Measurements from ENCODE around the gene MBNL3.

MBNL3 gene

DNA sequence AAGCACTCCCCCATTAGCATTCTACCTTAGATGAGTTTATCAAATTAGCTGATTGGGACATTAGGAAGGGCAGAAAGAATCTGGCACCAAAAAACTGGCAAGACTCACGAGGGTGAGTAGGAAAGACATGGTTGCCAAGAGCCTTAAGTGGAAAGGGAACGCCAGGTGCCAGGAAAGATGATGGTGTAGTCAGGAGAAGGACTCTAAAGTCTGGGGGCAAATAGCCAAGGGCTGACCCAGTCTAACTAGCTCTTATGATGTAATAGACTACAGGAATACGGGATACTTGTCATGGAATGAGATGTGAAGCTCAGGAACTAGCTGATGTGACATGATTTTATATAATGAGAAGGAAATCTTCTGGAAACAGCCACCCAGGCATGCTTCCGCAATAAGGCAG, 94.8 kb downstream of the MBNL3 start:
- no peaks in the 10 kb centered on the region for H3K36me3 ChIP-seq (ENCODE audit: insufficient read depth, low read length)
- no peaks in the 10 kb centered on the region for H3K27me3 ChIP-seq (ENCODE audit: control insufficient read depth in 1 of 2, insufficient read depth in 2 of 2, low read length in 2 of 2)

DNA sequence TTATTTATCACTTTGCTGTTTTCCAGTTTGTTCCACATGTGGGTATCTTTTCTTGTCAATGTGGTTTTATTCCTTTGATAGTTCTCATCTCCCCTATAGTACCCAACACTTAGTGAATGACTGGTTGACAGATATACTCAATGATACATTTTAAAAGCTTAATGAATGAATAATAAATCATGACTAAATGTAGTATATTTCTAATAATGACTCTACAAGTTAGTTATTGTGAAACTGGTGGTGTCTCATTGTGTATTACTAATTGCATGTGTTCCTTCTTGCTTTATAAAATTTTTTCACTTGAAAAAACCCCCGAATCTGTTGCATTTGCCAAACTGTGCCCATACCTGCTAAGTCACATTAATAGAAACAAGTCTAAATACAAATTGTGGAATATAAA, 95.4 kb downstream of the MBNL3 start:
- Histone ChIP-seq H3K27me3 (ENCODE audit: control insufficient read depth in 1 of 2, insufficient read depth in 2 of 2, low read length in 2 of 2) (no peaks in the 10 kb centered on the region), H3K27ac (ENCODE audit: low read depth, low read length) (no peak overlapping the region), H3K4me1 (ENCODE audit: insufficient read depth, low read length) (no peaks in the 10 kb centered on the region), H3K36me3 (ENCODE audit: insufficient read depth, low read length) (no peaks in the 10 kb centered on the region), H3K4me3 (ENCODE audit: low read depth in 1 of 2, low read length in 2 of 2) (no peak overlapping the region), H3K9ac (ENCODE audit: low read length) (no peak overlapping the region), H3K9me3 (ENCODE audit: low read length) (no peaks in the 10 kb centered on the region)

More for the DNA sequence above, 94.8 kb downstream of the MBNL3 start:
- no peak overlapping the region for H3K9ac ChIP-seq (ENCODE audit: low read length)
- H3K9me3 ChIP-seq (ENCODE audit: low read length) = no peaks in the 10 kb centered on the region
- no peak overlapping the region for H3K4me3 ChIP-seq (ENCODE audit: low read depth in 1 of 2, low read length in 2 of 2)
- no peaks in the 10 kb centered on the region for H3K4me1 ChIP-seq (ENCODE audit: insufficient read depth, low read length)
- no peak overlapping the region for H3K27ac ChIP-seq (ENCODE audit: low read depth, low read length)

DNA sequence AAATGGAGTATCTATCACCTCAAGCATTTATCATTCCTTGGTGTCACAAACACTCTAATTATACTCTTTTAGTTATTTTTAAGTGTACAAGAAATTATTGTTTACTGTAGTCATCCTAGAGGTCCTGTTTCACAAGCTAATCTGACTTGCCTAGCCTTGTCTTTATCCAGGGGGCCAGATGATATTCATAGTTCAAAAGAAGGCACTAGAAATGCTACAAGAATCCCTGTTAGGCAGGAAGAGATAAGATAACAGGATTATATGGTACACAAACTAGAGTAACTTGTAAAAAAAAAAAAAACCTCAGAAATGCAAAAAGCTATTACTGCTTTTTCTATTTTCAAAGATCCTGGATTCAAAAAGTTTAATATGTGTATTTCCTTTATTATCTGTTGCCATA, 95.8 kb downstream of the MBNL3 start:
- Histone ChIP-seq H3K36me3 (ENCODE audit: insufficient read depth, low read length) (no peaks in the 10 kb centered on the region), H3K27me3 (ENCODE audit: control insufficient read depth in 1 of 2, insufficient read depth in 2 of 2, low read length in 2 of 2) (no peaks in the 10 kb centered on the region), H3K9ac (ENCODE audit: low read length) (no peak overlapping the region), H3K27ac (ENCODE audit: low read depth, low read length) (no peak overlapping the region), H3K9me3 (ENCODE audit: low read length) (no peaks in the 10 kb centered on the region), H3K4me1 (ENCODE audit: insufficient read depth, low read length) (no peaks in the 10 kb centered on the region), H3K4me3 (ENCODE audit: low read depth in 1 of 2, low read length in 2 of 2) (no peak overlapping the region)

DNA sequence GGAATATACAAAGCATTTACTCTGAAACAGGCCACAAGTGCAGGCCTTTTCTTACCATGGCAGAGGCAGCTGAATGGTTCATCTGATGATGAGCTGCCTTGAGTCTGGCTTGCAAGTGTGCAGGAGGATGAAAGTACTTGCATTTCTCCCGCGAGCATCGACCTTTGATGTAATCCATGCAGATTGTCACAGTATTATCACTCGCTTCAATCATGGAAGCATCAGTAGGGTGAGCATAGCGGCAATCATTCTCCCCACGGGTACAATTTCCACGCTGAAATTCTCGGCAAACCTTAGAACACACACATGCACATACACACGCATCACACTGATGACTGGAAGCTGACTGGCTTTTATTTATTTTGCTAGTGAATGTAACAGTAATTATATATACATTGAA, 98.0 kb downstream of the MBNL3 start:
- no peak overlapping the region for H3K27ac ChIP-seq (ENCODE audit: low read depth, low read length)
- H3K4me1 ChIP-seq (ENCODE audit: insufficient read depth, low read length) = no peaks in the 10 kb centered on the region
- H3K9ac ChIP-seq (ENCODE audit: low read length) = no peak overlapping the region
- no peaks in the 10 kb centered on the region for H3K36me3 ChIP-seq (ENCODE audit: insufficient read depth, low read length)
- no peaks in the 10 kb centered on the region for H3K9me3 ChIP-seq (ENCODE audit: low read length)
- no peak overlapping the region for H3K4me3 ChIP-seq (ENCODE audit: low read depth in 1 of 2, low read length in 2 of 2)
- no peaks in the 10 kb centered on the region for H3K27me3 ChIP-seq (ENCODE audit: control insufficient read depth in 1 of 2, insufficient read depth in 2 of 2, low read length in 2 of 2)

GRCh38 chrX:132389480-132389879, 99.4 kb downstream of the MBNL3 start:
- H3K4me3 ChIP-seq (ENCODE audit: low read depth in 1 of 2, low read length in 2 of 2) = no peak overlapping the region
- no peaks in the 10 kb centered on the region for H3K27me3 ChIP-seq (ENCODE audit: control insufficient read depth in 1 of 2, insufficient read depth in 2 of 2, low read length in 2 of 2)
- no peak overlapping the region for H3K9ac ChIP-seq (ENCODE audit: low read length)
- H3K27ac ChIP-seq (ENCODE audit: low read depth, low read length) = no peak overlapping the region
- H3K9me3 ChIP-seq (ENCODE audit: low read length) = no peaks in the 10 kb centered on the region
- no peaks in the 10 kb centered on the region for H3K4me1 ChIP-seq (ENCODE audit: insufficient read depth, low read length)
- no peaks in the 10 kb centered on the region for H3K36me3 ChIP-seq (ENCODE audit: insufficient read depth, low read length)

DNA sequence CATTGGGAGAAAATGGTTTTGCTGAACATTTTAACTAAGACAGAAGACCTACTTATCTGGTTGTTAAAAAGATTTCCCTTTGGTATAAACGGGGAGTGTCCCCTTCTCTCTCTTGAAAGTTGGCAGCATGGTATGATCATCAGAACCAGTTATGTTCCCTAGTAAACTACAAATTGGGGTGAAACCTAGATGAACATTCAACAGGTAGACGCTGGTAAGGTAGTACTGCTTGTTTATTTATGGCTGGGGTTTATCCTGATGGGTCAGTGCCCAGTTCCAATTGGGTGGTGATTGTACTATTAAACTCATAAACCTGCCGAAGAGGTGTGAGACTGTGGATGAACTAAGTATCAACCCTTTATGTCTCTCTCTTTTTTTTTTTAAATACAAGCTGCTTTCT, 100.5 kb downstream of the MBNL3 start:
- no peak overlapping the region for H3K9ac ChIP-seq (ENCODE audit: low read length)
- no peaks in the 10 kb centered on the region for H3K27me3 ChIP-seq (ENCODE audit: control insufficient read depth in 1 of 2, insufficient read depth in 2 of 2, low read length in 2 of 2)
- H3K4me1 ChIP-seq (ENCODE audit: insufficient read depth, low read length) = no peaks in the 10 kb centered on the region
- H3K27ac ChIP-seq (ENCODE audit: low read depth, low read length) = no peak overlapping the region
- no peak overlapping the region for H3K4me3 ChIP-seq (ENCODE audit: low read depth in 1 of 2, low read length in 2 of 2)
- H3K9me3 ChIP-seq (ENCODE audit: low read length) = no peaks in the 10 kb centered on the region
- H3K36me3 ChIP-seq (ENCODE audit: insufficient read depth, low read length) = no peaks in the 10 kb centered on the region

- peaks cover 0 to 4% of the 10 kb centered on the region in 2 donors for H3K27me3 ChIP-seq (ENCODE audit: control insufficient read depth in 1 of 2, insufficient read depth in 2 of 2, low read length in 2 of 2)
- H3K27ac ChIP-seq (ENCODE audit: low read depth, low read length) = no peak overlapping the region
- no peaks in the 10 kb centered on the region for H3K9me3 ChIP-seq (ENCODE audit: low read length)
- H3K36me3 ChIP-seq (ENCODE audit: insufficient read depth, low read length) = no peaks in the 10 kb centered on the region
- no peaks in the 10 kb centered on the region for H3K4me1 ChIP-seq (ENCODE audit: insufficient read depth, low read length)
- H3K9ac ChIP-seq (ENCODE audit: low read length) = no peak overlapping the region
- no peak overlapping the region for H3K4me3 ChIP-seq (ENCODE audit: low read depth in 1 of 2, low read length in 2 of 2)
Observed at GRCh38 chrX:132384301-132384700, 104.5 kb downstream of the MBNL3 start.

GRCh38 chrX:132382068-132382467, 106.8 kb downstream of the MBNL3 start:
- Histone ChIP-seq H3K9ac (ENCODE audit: low read length) (no peak overlapping the region), H3K4me3 (ENCODE audit: low read depth in 1 of 2, low read length in 2 of 2) (no peak overlapping the region), H3K27ac (ENCODE audit: low read depth, low read length) (no peak overlapping the region), H3K27me3 (ENCODE audit: control insufficient read depth in 1 of 2, insufficient read depth in 2 of 2, low read length in 2 of 2) (peaks cover 0 to 4% of the 10 kb centered on the region in 2 donors), H3K9me3 (ENCODE audit: low read length) (no peaks in the 10 kb centered on the region), H3K4me1 (ENCODE audit: insufficient read depth, low read length) (no peaks in the 10 kb centered on the region), H3K36me3 (ENCODE audit: insufficient read depth, low read length) (no peaks in the 10 kb centered on the region)

DNA sequence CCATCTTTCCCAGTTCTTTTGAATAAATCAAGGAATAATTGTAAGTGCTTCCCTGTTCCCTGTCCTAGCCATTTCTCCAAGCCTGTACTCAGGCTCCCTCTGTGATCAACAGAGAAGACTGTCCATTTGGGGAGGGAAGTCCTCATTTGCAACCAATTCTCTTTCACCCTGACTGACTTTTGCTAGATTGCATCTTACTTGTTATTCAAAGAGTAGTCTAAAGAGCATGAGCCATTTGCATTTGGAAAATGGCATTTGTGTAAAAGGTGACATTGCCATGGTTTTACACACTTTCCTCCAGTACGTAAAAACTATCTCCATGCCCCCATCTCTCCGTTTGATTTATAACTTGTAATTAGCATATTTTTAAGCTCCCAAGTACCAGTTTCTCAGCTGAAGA, 110.6 kb downstream of the MBNL3 start:
- Histone ChIP-seq H3K27ac (ENCODE audit: low read depth, low read length) (no peak overlapping the region), H3K36me3 (ENCODE audit: insufficient read depth, low read length) (no peaks in the 10 kb centered on the region), H3K9me3 (ENCODE audit: low read length) (no peaks in the 10 kb centered on the region), H3K27me3 (ENCODE audit: control insufficient read depth in 1 of 2, insufficient read depth in 2 of 2, low read length in 2 of 2) (peaks cover 0 to 4% of the 10 kb centered on the region in 2 donors), H3K4me1 (ENCODE audit: insufficient read depth, low read length) (no peaks in the 10 kb centered on the region), H3K9ac (ENCODE audit: low read length) (no peak overlapping the region), H3K4me3 (ENCODE audit: low read depth in 1 of 2, low read length in 2 of 2) (no peak overlapping the region)

GRCh38 chrX:132375941-132376340, 112.9 kb downstream of the MBNL3 start:
- Histone ChIP-seq H3K9ac (ENCODE audit: low read length) (no peak overlapping the region), H3K36me3 (ENCODE audit: insufficient read depth, low read length) (no peaks in the 10 kb centered on the region), H3K27me3 (ENCODE audit: control insufficient read depth in 1 of 2, insufficient read depth in 2 of 2, low read length in 2 of 2) (no peaks in the 10 kb centered on the region), H3K4me1 (ENCODE audit: insufficient read depth, low read length) (no peaks in the 10 kb centered on the region), H3K9me3 (ENCODE audit: low read length) (no peaks in the 10 kb centered on the region), H3K4me3 (ENCODE audit: low read depth in 1 of 2, low read length in 2 of 2) (no peak overlapping the region), H3K27ac (ENCODE audit: low read depth, low read length) (no peak overlapping the region)

DNA sequence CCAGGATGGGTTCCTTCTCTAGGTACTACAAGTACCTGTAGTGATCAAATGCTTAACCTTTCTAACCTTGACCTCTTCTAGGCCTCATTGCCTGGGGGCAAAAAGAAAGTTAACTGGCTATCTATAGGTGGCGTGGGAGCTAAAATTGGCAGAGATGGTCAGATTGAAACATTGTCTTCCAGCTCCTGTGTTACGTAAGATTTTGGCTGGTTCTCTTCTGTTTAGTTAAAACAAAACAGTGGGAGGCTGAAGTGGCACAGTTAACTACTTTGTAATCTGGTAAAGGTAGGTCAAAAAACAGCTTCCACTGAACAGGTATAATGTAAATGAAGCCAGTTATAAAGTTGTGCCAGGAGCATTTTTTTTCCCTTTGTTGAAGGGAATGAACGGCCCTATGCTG, 115.2 kb downstream of the MBNL3 start:
- H3K27ac ChIP-seq (ENCODE audit: low read depth, low read length) = no peak overlapping the region

GRCh38 chrX:132369617-132370326, 119.1 kb downstream of the MBNL3 start:
- H3K4me1 ChIP-seq (ENCODE audit: insufficient read depth, low read length) = no peaks in the 10 kb centered on the region
- no peak overlapping the region for H3K9ac ChIP-seq (ENCODE audit: low read length)
- H3K27ac ChIP-seq (ENCODE audit: low read depth, low read length) = no peak overlapping the region
- no peaks in the 10 kb centered on the region for H3K36me3 ChIP-seq (ENCODE audit: insufficient read depth, low read length)
- no peak overlapping the region for H3K4me3 ChIP-seq (ENCODE audit: low read depth in 1 of 2, low read length in 2 of 2)
- no peaks in the 10 kb centered on the region for H3K27me3 ChIP-seq (ENCODE audit: control insufficient read depth in 1 of 2, insufficient read depth in 2 of 2, low read length in 2 of 2)
- H3K9me3 ChIP-seq (ENCODE audit: low read length) = no peaks in the 10 kb centered on the region

More for the DNA sequence above, 115.2 kb downstream of the MBNL3 start:
- Histone ChIP-seq H3K4me3 (ENCODE audit: low read depth in 1 of 2, low read length in 2 of 2) (no peak overlapping the region), H3K36me3 (ENCODE audit: insufficient read depth, low read length) (no peaks in the 10 kb centered on the region), H3K9me3 (ENCODE audit: low read length) (no peaks in the 10 kb centered on the region), H3K9ac (ENCODE audit: low read length) (no peak overlapping the region), H3K27me3 (ENCODE audit: control insufficient read depth in 1 of 2, insufficient read depth in 2 of 2, low read length in 2 of 2) (no peaks in the 10 kb centered on the region), H3K4me1 (ENCODE audit: insufficient read depth, low read length) (no peaks in the 10 kb centered on the region)

All from muscle layer of colon (tissue), 2 donors.